ENCODE measurements around the gene SMG9. TPM values are rescaled to one million over a fixed set of nuclear protein-coding genes. Genes with fewer than 3 reads are reported as not detected.
"Not testable (repeated sequence)": the region's sequence is repeated elsewhere in the genome, so short reads cannot be mapped to it uniquely, and the experiment has no call there.

Gene SMG9
- total and polyA plus RNA-seq, 4 donors = 23.5 to 55.9 (median 29.6) TPM

DNA sequence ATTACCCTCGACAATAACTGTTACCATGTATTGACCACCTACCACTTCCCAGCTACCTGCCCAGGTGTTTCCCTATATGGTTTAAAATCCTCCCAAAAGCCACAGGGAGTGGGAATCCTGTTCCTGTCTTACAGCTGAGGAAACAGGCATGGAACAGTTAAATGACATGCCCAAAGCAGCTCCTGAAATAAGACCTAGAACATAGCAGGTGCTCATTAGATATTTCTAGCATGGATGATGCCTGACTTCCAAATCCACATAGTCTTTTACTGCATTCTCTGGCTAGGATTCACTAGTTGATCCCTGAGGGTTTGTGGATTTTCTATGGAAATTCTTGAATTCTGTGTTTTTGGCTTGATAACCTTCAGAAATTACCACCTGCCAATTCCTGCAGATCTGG, 13.1 kb upstream of the SMG9 start:
- ATAC-seq (ENCODE audit: insufficient read depth, low FRiP score) = no peak
- no peak overlapping the region for H3K9ac ChIP-seq (ENCODE audit: insufficient read depth in 1 of 2, low read length in 2 of 2)
- H3K4me1 ChIP-seq (ENCODE audit: control insufficient read depth in 5 of 5, insufficient read depth in 5 of 5, low read length in 5 of 5) = peaks cover 0 to 4% (median 0%) of the 10 kb centered on the region in 5 donors
- H3K36me3 ChIP-seq (ENCODE audit: control insufficient read depth in 4 of 4, insufficient read depth in 4 of 4, low read length in 4 of 4) = no peaks in the 10 kb centered on the region
- H3K27me3 ChIP-seq (ENCODE audit: control insufficient read depth in 3 of 3, insufficient read depth in 3 of 3, low read length in 2 of 3) = no peaks in the 10 kb centered on the region
- WGBS, 2 donors = 48 to 63% methylated on average over 1 of the region's 1 CpG
- no peak for DNase-seq
- H3K9me3 ChIP-seq (ENCODE audit: control insufficient read depth in 4 of 4, insufficient read depth in 3 of 4, low read length in 3 of 4) = no peaks in the 10 kb centered on the region
- TF ChIP-seq, protein P1, sequence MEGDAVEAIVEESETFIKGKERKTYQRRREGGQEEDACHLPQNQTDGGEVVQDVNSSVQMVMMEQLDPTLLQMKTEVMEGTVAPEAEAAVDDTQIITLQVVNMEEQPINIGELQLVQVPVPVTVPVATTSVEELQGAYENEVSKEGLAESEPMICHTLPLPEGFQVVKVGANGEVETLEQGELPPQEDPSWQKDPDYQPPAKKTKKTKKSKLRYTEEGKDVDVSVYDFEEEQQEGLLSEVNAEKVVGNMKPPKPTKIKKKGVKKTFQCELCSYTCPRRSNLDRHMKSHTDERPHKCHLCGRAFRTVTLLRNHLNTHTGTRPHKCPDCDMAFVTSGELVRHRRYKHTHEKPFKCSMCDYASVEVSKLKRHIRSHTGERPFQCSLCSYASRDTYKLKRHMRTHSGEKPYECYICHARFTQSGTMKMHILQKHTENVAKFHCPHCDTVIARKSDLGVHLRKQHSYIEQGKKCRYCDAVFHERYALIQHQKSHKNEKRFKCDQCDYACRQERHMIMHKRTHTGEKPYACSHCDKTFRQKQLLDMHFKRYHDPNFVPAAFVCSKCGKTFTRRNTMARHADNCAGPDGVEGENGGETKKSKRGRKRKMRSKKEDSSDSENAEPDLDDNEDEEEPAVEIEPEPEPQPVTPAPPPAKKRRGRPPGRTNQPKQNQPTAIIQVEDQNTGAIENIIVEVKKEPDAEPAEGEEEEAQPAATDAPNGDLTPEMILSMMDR (IDR thresholded peaks at IDR 0.05; ENCODE audit: control extremely low read depth, extremely low read depth) = no peak
- no peak overlapping the region for H3K27ac ChIP-seq (ENCODE audit: low read depth in 1 of 2, low read length in 1 of 2)
- no peak overlapping the region for H3K4me3 ChIP-seq

DNA sequence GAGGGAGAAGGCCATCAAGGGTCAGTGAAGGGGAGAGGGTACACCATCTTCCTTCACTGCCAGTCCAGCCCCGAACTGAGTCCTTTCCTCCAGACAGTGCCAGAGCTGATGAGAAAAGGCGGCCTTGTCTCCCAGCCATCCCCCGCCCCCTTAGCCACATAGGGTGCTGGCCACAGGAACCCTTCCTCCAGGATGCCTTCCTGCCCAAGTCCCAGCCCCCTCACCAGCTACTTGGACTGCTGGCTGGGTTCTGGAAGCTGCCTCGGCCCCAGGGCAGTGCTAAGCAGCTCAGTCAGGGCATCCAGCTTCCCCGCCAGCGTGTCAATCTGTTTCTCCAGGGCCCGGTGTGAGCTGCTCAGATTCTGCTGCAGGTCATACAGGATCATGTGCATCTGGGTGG, 12.6 kb upstream of the SMG9 start:
- no peaks in the 10 kb centered on the region for H3K27me3 ChIP-seq (ENCODE audit: control insufficient read depth in 3 of 3, insufficient read depth in 3 of 3, low read length in 2 of 3)
- DNase-seq = no peak
- no peaks in the 10 kb centered on the region for H3K36me3 ChIP-seq (ENCODE audit: control insufficient read depth in 4 of 4, insufficient read depth in 4 of 4, low read length in 4 of 4)
- peaks cover 0 to 4% (median 0%) of the 10 kb centered on the region in 5 donors for H3K4me1 ChIP-seq (ENCODE audit: control insufficient read depth in 5 of 5, insufficient read depth in 5 of 5, low read length in 5 of 5)
- 85 to 90% methylated on average over 7 of the region's 7 CpGs for WGBS, 2 donors
- H3K27ac ChIP-seq (ENCODE audit: low read depth in 1 of 2, low read length in 1 of 2) = no peak overlapping the region
- no peak for ATAC-seq (ENCODE audit: insufficient read depth, low FRiP score)
- TF ChIP-seq, protein P1 (IDR thresholded peaks at IDR 0.05; ENCODE audit: control extremely low read depth, extremely low read depth) = no peak
- H3K9ac ChIP-seq (ENCODE audit: insufficient read depth in 1 of 2, low read length in 2 of 2) = no peak overlapping the region
- no peaks in the 10 kb centered on the region for H3K9me3 ChIP-seq (ENCODE audit: control insufficient read depth in 4 of 4, insufficient read depth in 3 of 4, low read length in 3 of 4)
- no peak overlapping the region for H3K4me3 ChIP-seq

DNA sequence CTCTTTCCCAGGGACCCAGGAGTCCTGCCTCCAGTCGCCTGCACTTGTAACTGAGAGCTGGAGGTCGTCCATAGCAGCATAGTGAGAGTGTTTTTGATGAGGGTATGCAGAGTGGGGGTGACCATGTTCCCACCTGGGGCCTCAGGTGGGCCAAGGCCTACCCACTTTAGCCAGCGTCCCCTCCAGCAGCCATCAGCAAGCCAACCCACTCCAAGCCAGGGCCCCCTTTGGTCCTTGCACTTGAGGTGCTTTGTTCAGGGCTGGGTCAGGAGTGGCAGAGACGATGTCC, 11.9 kb upstream of the SMG9 start:
- TF ChIP-seq, protein P1 (IDR thresholded peaks at IDR 0.05; ENCODE audit: control extremely low read depth, extremely low read depth) = no peak
- DNase-seq = no peak
- ATAC-seq (ENCODE audit: insufficient read depth, low FRiP score) = no peak
- 75 to 80% methylated on average over 4 of the region's 4 CpGs for WGBS, 2 donors
- H3K4me3 ChIP-seq = no peak overlapping the region
- no peaks in the 10 kb centered on the region for H3K36me3 ChIP-seq (ENCODE audit: control insufficient read depth in 4 of 4, insufficient read depth in 4 of 4, low read length in 4 of 4)
- H3K27ac ChIP-seq (ENCODE audit: low read depth in 1 of 2, low read length in 1 of 2) = peak overlapping the region in 1 of 2 donors; percentile 21
- H3K27me3 ChIP-seq (ENCODE audit: control insufficient read depth in 3 of 3, insufficient read depth in 3 of 3, low read length in 2 of 3) = no peaks in the 10 kb centered on the region
- H3K9ac ChIP-seq (ENCODE audit: insufficient read depth in 1 of 2, low read length in 2 of 2) = no peak overlapping the region
- peaks cover 0 to 4% (median 0%) of the 10 kb centered on the region in 5 donors for H3K4me1 ChIP-seq (ENCODE audit: control insufficient read depth in 5 of 5, insufficient read depth in 5 of 5, low read length in 5 of 5)
- H3K9me3 ChIP-seq (ENCODE audit: control insufficient read depth in 4 of 4, insufficient read depth in 3 of 4, low read length in 3 of 4) = no peaks in the 10 kb centered on the region

DNA sequence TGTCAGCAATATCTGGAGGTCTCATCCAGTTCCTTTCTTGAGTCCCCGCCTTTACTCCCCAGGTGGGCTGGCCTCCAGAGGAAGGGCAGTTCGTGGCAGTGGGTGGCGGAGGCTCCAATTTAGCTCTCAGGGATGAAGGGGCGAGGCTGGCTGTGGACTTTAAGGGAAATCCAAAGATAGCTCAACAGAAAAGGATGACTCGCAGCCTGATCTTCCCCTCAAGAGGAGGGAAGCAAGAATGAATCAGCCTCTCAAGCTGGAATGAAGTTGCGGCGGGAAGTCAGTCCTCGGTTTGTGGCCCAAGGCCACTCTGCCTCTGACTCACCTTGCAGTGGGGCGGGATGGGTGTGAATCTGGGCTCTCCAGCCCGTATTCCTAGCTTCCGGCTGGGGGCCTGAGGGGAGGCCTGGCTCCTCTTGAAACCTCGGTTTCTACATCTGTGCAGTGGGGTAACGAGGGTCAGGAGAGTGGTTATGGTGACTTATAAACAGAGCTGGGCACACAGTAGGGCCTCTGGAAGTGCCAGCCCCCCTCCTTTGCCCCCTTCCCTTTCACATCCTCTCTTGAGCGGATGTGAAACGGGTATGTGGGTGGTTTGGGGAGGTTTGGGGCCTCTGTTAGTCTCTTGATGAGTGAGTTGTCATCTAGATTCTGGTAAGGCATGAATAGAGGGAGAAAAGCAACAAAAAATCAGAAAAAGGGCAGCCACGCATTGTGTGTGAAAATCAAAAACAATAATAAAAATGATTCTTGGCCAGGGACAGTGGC, 10.5 kb upstream of the SMG9 start:
- TF ChIP-seq, protein P1 (IDR thresholded peaks at IDR 0.05; ENCODE audit: control extremely low read depth, extremely low read depth) = no peak
- no peak overlapping the region for H3K9ac ChIP-seq (ENCODE audit: insufficient read depth in 1 of 2, low read length in 2 of 2)
- H3K27ac ChIP-seq (ENCODE audit: low read depth in 1 of 2, low read length in 1 of 2) = peak overlapping the region; percentile 23 to 29
- DNase-seq (no peak), ATAC-seq (ENCODE audit: insufficient read depth, low FRiP score) (peak; percentile 59)
- H3K36me3 ChIP-seq (ENCODE audit: control insufficient read depth in 4 of 4, insufficient read depth in 4 of 4, low read length in 4 of 4) = no peaks in the 10 kb centered on the region
- no peaks in the 10 kb centered on the region for H3K27me3 ChIP-seq (ENCODE audit: control insufficient read depth in 3 of 3, insufficient read depth in 3 of 3, low read length in 2 of 3)
- H3K4me3 ChIP-seq = no peak overlapping the region
- no peaks in the 10 kb centered on the region for H3K9me3 ChIP-seq (ENCODE audit: control insufficient read depth in 4 of 4, insufficient read depth in 3 of 4, low read length in 3 of 4)
- 41 to 55% methylated on average over 16 of the region's 16 CpGs for WGBS, 2 donors
- H3K4me1 ChIP-seq (ENCODE audit: control insufficient read depth in 5 of 5, insufficient read depth in 5 of 5, low read length in 5 of 5) = peaks cover 0 to 4% (median 0%) of the 10 kb centered on the region in 5 donors

DNA sequence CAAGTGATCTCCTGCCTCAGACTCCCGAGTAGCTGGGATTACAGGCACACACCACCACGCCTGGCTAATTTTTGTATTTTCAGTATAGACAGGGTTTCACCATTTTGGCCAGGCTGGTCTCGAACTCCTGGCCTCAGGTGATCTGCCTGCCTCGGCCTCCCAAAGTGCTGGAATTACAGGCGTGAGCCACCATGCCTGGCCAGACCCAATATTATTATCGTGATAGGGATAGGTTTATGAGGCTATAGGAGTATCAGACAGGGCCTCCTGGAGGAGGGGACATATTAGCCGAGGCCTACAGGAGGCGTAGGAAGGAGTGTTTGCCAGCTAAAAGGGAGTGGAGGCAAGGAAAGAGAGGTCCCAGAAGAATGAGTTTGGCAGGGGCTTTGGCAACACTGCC, 9.9 kb upstream of the SMG9 start:
- 80 to 84% methylated on average over 8 of the region's 8 CpGs for WGBS, 2 donors
- H3K9ac ChIP-seq (ENCODE audit: insufficient read depth in 1 of 2, low read length in 2 of 2); H3K36me3 ChIP-seq (ENCODE audit: control insufficient read depth in 4 of 4, insufficient read depth in 4 of 4, low read length in 4 of 4); H3K4me3 ChIP-seq; H3K4me1 ChIP-seq (ENCODE audit: control insufficient read depth in 5 of 5, insufficient read depth in 5 of 5, low read length in 5 of 5); H3K9me3 ChIP-seq (ENCODE audit: control insufficient read depth in 4 of 4, insufficient read depth in 3 of 4, low read length in 3 of 4); ATAC-seq (ENCODE audit: insufficient read depth, low FRiP score); H3K27me3 ChIP-seq (ENCODE audit: control insufficient read depth in 3 of 3, insufficient read depth in 3 of 3, low read length in 2 of 3); DNase-seq: not testable (repeated sequence)
- peak overlapping the region in 1 of 2 donors; percentile 23 for H3K27ac ChIP-seq (ENCODE audit: low read depth in 1 of 2, low read length in 1 of 2)
